RWPE2 (cell line): ENCODE results near the gene CMSS1.

ENCODE experiments used
- ATAC-seq: fragments of 200-7000 bp; cut with Tn5 transposase; 3 replicates; pipeline ENCODE4 v1.9.1; 2021; ENCODE audit warnings: low read depth
- DNase-seq: peaks from one replicate; pipeline ENCODE4 v3.0.0-alpha.2; 2020; ENCODE audit warnings: low spot score
- H3K27ac ChIP-seq: fragments of 450-650 bp; 2 replicates; pipeline ENCODE4 v1.5.1; 2017; ENCODE audit warnings: mild to moderate bottlenecking; ENCODE audit not compliant: poor library complexity, severe bottlenecking
- H3K27me3 ChIP-seq: fragments of 250-450 bp; sonication (Bioruptor Pico); 2 replicates; pipeline ENCODE4 v1.5.1; 2021; ENCODE audit warnings: mild to moderate bottlenecking, moderate library complexity; ENCODE audit not compliant: insufficient read depth, poor library complexity, severe bottlenecking
- H3K36me3 ChIP-seq: fragments of 250-450 bp; sonication (Bioruptor Pico); 2 replicates; pipeline ENCODE4 v1.5.1; 2020; ENCODE audit warnings: low read depth, mild to moderate bottlenecking, moderate library complexity
- H3K4me1 ChIP-seq: fragments of 250-450 bp; sonication (Bioruptor Pico); 2 replicates; pipeline ENCODE4 v1.5.1; 2021; ENCODE audit warnings: mild to moderate bottlenecking, moderate library complexity; ENCODE audit not compliant: insufficient read depth, poor library complexity, severe bottlenecking
- H3K4me3 ChIP-seq: fragments of 250-450 bp; sonication (Bioruptor Pico); 2 replicates; pipeline ENCODE4 v1.5.1; 2021; ENCODE audit warnings: mild to moderate bottlenecking, moderate library complexity; ENCODE audit not compliant: severe bottlenecking
- H3K9me3 ChIP-seq: fragments of 250-450 bp; sonication (Bioruptor Pico); 2 replicates; pipeline ENCODE4 v1.5.1; 2021; ENCODE audit warnings: mild to moderate bottlenecking, moderate library complexity; ENCODE audit not compliant: severe bottlenecking
- CTCF ChIP-seq: fragments of 450-650 bp; IDR thresholded peaks from one replicate; pipeline ENCODE4 v1.5.1; 2017; ENCODE audit warnings: mild to moderate bottlenecking, moderate library complexity; ENCODE audit not compliant: poor library complexity, severe bottlenecking

Gene CMSS1

GRCh38 chr3:100165926-100166550 is 348.4 kb downstream of the CMSS1 start:
- Histone ChIP-seq H3K4me1 (no peaks in the 10 kb centered on the region), H3K27me3 (no peaks in the 10 kb centered on the region), H3K9me3 (no peaks in the 10 kb centered on the region), H3K4me3 (no peak overlapping the region), H3K27ac (no peak overlapping the region), H3K36me3 (peaks cover 9% of the 10 kb centered on the region; the same call in 1 of the 2 replicates)
- ATAC-seq (no peak), DNase-seq (no peak)
- no peak for TF ChIP-seq CTCF

GRCh38 chr3:100169201-100169920 is 351.7 kb downstream of the CMSS1 start:
- no peak overlapping the region for H3K27ac ChIP-seq
- ATAC-seq (no peak), DNase-seq (no peak)
- H3K4me3 ChIP-seq: no peak overlapping the region
- no peaks in the 10 kb centered on the region for H3K4me1 ChIP-seq
- TF ChIP-seq CTCF: no peak
- H3K9me3 ChIP-seq: no peaks in the 10 kb centered on the region
- H3K27me3 ChIP-seq: no peaks in the 10 kb centered on the region
- H3K36me3 ChIP-seq: peaks cover 9% of the 10 kb centered on the region

- ATAC-seq (no peak), DNase-seq (no peak)
- Histone ChIP-seq H3K36me3 (peaks cover 9% of the 10 kb centered on the region), H3K9me3 (no peaks in the 10 kb centered on the region), H3K27ac (no peak overlapping the region), H3K4me1 (no peaks in the 10 kb centered on the region), H3K27me3 (no peaks in the 10 kb centered on the region), H3K4me3 (no peak overlapping the region)
- TF ChIP-seq CTCF: no peak
Measured at GRCh38 chr3:100170486-100170885, 352.8 kb downstream of the CMSS1 start.

- Histone ChIP-seq H3K4me1 (no peaks in the 10 kb centered on the region), H3K4me3 (no peak overlapping the region), H3K27me3 (no peaks in the 10 kb centered on the region), H3K27ac (no peak overlapping the region), H3K36me3 (peaks cover 9% of the 10 kb centered on the region), H3K9me3 (no peaks in the 10 kb centered on the region)
- no peak for ATAC-seq
- no peak for DNase-seq
- no peak for TF ChIP-seq CTCF
Measured at GRCh38 chr3:100171211-100171914, 353.7 kb downstream of the CMSS1 start.
